Hepatocyte (in vitro differentiated cells): Measurements from ENCODE around the gene N4BP3. TPM values are rescaled to one million over a fixed set of nuclear protein-coding genes. Genes with fewer than 3 reads are reported as not detected.
A peak's percentile ranks its signal among the peaks of the same experiment; 100 is the strongest.

Experiments
- DNase-seq: peaks from one replicate; pipeline ENCODE4 v3.0.0-alpha.2; 2016; ENCODE audit warnings: low spot score
- H2AFZ ChIP-seq: fragments of 200-600 bp; sonication (generic); 2 replicates; pipeline ENCODE4 v1.6.0; 2016; ENCODE audit warnings: antibody characterized with exemption, mild to moderate bottlenecking
- H3K27ac ChIP-seq: fragments of 200-600 bp; sonication (generic); 2 replicates; pipeline ENCODE4 v1.5.1; 2016; ENCODE audit warnings: mild to moderate bottlenecking
- H3K27me3 ChIP-seq: fragments of 200-600 bp; sonication (generic); 2 replicates; pipeline ENCODE4 v1.6.1; 2016
- H3K36me3 ChIP-seq: fragments of 200-600 bp; sonication (generic); replicated peaks from 2 replicates; pipeline ENCODE4 v1.5.1; 2016; ENCODE audit warnings: low read depth; ENCODE audit not compliant: insufficient read depth
- H3K4me1 ChIP-seq: fragments of 200-600 bp; sonication (generic); 2 replicates; pipeline ENCODE4 v1.5.1; 2016; ENCODE audit warnings: mild to moderate bottlenecking, moderate library complexity; ENCODE audit not compliant: insufficient read depth
- H3K4me2 ChIP-seq: fragments of 200-600 bp; sonication (generic); 2 replicates; pipeline ENCODE4 v1.6.0; 2016
- H3K4me3 ChIP-seq: fragments of 200-600 bp; sonication (generic); 2 replicates; pipeline ENCODE4 v1.5.1; 2016; ENCODE audit warnings: mild to moderate bottlenecking
- H3K79me2 ChIP-seq: fragments of 200-600 bp; sonication (generic); 2 replicates; pipeline ENCODE4 v1.6.0; 2017; ENCODE audit warnings: mild to moderate bottlenecking
- H3K9me2 ChIP-seq: fragments of 200-600 bp; sonication (generic); replicated peaks from 2 replicates; pipeline ENCODE4 v1.6.0; 2017; ENCODE audit warnings: mild to moderate bottlenecking; ENCODE audit not compliant: insufficient read depth
- H3K9me3 ChIP-seq: fragments of 200-600 bp; sonication (generic); 2 replicates; pipeline ENCODE4 v1.5.1; 2016; ENCODE audit warnings: low read depth, mild to moderate bottlenecking
- H4K20me1 ChIP-seq: fragments of 200-600 bp; sonication (generic); 2 replicates; pipeline ENCODE4 v1.6.0; 2016; ENCODE audit warnings: mild to moderate bottlenecking; ENCODE audit not compliant: insufficient read depth, poor library complexity, severe bottlenecking
- CTCF ChIP-seq: fragments of 200-600 bp; sonication (generic); IDR thresholded peaks from 2 replicates; pipeline ENCODE4 v1.5.1; 2016; ENCODE audit warnings: antibody characterized with exemption, mild to moderate bottlenecking; ENCODE audit not compliant: poor library complexity
- EZH2 ChIP-seq: fragments of 200-600 bp; sonication (generic); IDR thresholded peaks from 2 replicates; pipeline ENCODE4 v1.6.1; 2016; ENCODE audit warnings: antibody characterized with exemption, mild to moderate bottlenecking, borderline replicate concordance
- EZH2phosphoT487 ChIP-seq: fragments of 200-600 bp; sonication (generic); IDR thresholded peaks from one replicate; pipeline ENCODE4 v1.6.1; 2018; ENCODE audit warnings: antibody characterized with exemption, mild to moderate bottlenecking, low read depth, moderate library complexity; ENCODE audit not compliant: unreplicated experiment, severe bottlenecking
- WGBS: methylation state at CpG from one replicate; pipeline ENCODE4 v1.1.6; 2016; ENCODE audit warnings: low lambda C conversion rate; ENCODE audit errors: missing lambda C conversion rate; 5-methylcytosine and 5-hydroxymethylcytosine counted together
- polyA plus RNA-seq: library from polyadenylated mRNA; unstranded; fragments of >200 nt; fragmentation: Nextera tagmentation; extraction: Ambion mirVana; gene quantifications from 2 replicates; pipeline ENCODE4 v1.2.1, GENCODE V29; 2016
- total RNA-seq: library from RNA; depleted of rRNA; stranded (reverse); fragments of >200 nt; gene quantifications from 2 replicates; pipeline ENCODE4 v1.2.3, GENCODE V29; 2014

The N4BP3 gene
- total and polyA plus RNA-seq, 2 experiments from 2014 or later = 1.6 to 2.3 TPM

GRCh38 chr5:178114325-178115135, 1.2 kb downstream of the N4BP3 start:
- Histone ChIP-seq H3K79me2 (no peaks in the 10 kb centered on the region), H3K4me3 (peak overlapping the region; percentile 63), H2AFZ (peak overlapping the region; percentile 63), H3K4me1 (peaks cover 29% of the 10 kb centered on the region), H3K4me2 (peak overlapping the region; percentile 99), H3K9me2 (no peaks in the 10 kb centered on the region), H3K27ac (no peak overlapping the region), H3K36me3 (no peaks in the 10 kb centered on the region), H3K27me3 (peaks cover 16% of the 10 kb centered on the region), H4K20me1 (no peaks in the 10 kb centered on the region), H3K9me3 (no peaks in the 10 kb centered on the region)
- DNase-seq = no peak
- TF ChIP-seq EZH2phosphoT487 (no peak), CTCF (no peak), EZH2 (no peak)
- 22% methylated on average over 27 of the region's 28 CpGs for WGBS

- no peak for DNase-seq
- Histone ChIP-seq H3K9me2 (no peaks in the 10 kb centered on the region), H3K4me1 (peaks cover 29% of the 10 kb centered on the region), H3K27ac (no peak overlapping the region), H3K27me3 (peaks cover 16% of the 10 kb centered on the region), H3K9me3 (no peaks in the 10 kb centered on the region), H3K36me3 (no peaks in the 10 kb centered on the region), H3K4me3 (no peak overlapping the region), H2AFZ (no peak overlapping the region), H3K79me2 (no peaks in the 10 kb centered on the region), H4K20me1 (no peaks in the 10 kb centered on the region), H3K4me2 (peak overlapping the region; percentile 99)
- 49% methylated on average over 12 of the region's 12 CpGs for WGBS
- no peak for TF ChIP-seq CTCF
- no peak for TF ChIP-seq EZH2
- TF ChIP-seq EZH2phosphoT487 = no peak
These were observed 1.9 kb downstream of the N4BP3 start for GRCh38 chr5:178115136-178115813.

GRCh38 chr5:178115814-178116142, 2.4 kb downstream of the N4BP3 start:
- TF ChIP-seq CTCF = no peak
- no peak for TF ChIP-seq EZH2phosphoT487
- TF ChIP-seq EZH2 = no peak
- Histone ChIP-seq H3K36me3 (no peaks in the 10 kb centered on the region), H3K9me2 (no peaks in the 10 kb centered on the region), H3K4me3 (no peak overlapping the region), H3K4me2 (peak overlapping the region; percentile 99), H3K27ac (no peak overlapping the region), H4K20me1 (no peaks in the 10 kb centered on the region), H3K79me2 (no peaks in the 10 kb centered on the region), H3K4me1 (peaks cover 29% of the 10 kb centered on the region), H3K27me3 (peaks cover 16% of the 10 kb centered on the region), H2AFZ (no peak overlapping the region), H3K9me3 (no peaks in the 10 kb centered on the region)
- DNase-seq = no peak
- 29% methylated on average over 4 of the region's 7 CpGs for WGBS
